Subcutaneous adipose tissue (tissue), 4 donors: ENCODE results near the gene NKD2. TPM values are rescaled to one million over a fixed set of nuclear protein-coding genes. Genes with fewer than 3 reads are reported as not detected.

Experiments used
- CTCF ChIP-seq: fragments of 450-650 bp; IDR thresholded peaks from one replicate; pipeline ENCODE4 v1.5.1; 2016; ENCODE audit warnings: low read depth, mild to moderate bottlenecking, control low read depth, antibody characterized with exemption, moderate library complexity
- total RNA-seq, 4 donors: library from RNA; depleted of rRNA; stranded (reverse); fragments of >200 nt; gene quantifications; one replicate each; pipeline ENCODE4 v1.1.0, GENCODE V29; 2016

Gene NKD2
- total RNA-seq, 4 donors from 2014 or later = 1.1 TPM; not detected in 3

DNA sequence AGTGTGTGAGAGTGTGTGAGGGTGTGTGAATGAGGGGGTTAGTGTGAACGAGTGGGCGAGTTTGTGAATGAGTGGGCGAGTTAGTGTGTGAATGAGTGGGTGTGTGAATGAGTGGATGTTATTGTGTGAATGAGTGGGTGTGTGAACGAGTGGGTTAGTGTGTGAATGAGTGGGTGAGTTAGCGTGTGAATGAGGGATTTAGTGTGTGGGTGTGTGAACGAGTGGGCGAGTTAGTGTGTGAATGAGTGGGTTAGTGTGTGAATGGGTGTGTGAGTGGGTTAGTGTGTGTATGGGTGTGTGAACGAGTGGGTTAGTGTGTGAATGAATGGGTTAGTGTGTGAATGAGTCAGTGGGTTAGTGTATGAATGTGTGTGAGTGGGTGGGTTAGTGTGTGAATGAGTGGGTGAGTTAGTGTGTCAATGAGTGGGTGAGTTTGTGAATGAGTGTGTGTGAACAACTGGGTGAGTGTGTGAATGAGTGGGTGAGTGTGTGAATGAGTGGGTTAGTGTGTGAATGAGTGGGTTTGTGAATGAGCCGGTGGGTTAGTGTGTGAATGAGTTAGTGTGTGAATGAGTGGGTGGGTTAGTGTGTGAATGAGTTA lies 37.5 kb downstream of the NKD2 start:
- TF ChIP-seq CTCF = no peak

GRCh38 chr5:1047332-1047965 lies 38.8 kb downstream of the NKD2 start:
- TF ChIP-seq CTCF = no peak

DNA sequence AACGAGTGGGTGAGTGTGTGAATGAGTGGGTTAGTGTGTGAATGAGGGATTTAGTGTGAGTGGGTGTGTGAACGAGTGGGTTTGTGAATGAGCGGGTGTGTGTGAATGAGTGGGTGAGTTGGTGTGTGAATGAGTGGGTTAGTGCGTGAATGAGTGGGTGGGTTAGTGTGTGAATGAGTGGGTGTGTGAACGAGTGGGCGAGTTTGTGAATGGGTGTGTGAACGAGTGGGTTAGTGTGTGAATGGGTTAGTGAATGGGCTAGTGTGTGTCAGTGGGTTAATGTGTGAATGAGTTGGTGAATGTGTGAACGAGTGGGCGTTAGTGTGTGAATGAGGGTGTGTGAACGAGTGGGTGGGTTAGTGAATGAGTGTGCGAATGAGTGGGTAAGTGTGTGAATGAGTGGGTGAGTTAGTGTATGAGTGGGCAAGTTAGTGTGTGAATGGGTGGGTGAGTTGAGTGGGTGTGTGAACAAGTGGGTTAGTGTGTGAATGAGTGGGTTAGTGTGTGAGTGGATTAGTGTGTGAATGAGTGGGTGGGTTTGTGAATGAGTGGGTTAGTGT lies 39.6 kb downstream of the NKD2 start:
- TF ChIP-seq CTCF = no peak

- no peak for TF ChIP-seq CTCF
Observed at GRCh38 chr5:1048861-1049838, 40.5 kb downstream of the NKD2 start.

DNA sequence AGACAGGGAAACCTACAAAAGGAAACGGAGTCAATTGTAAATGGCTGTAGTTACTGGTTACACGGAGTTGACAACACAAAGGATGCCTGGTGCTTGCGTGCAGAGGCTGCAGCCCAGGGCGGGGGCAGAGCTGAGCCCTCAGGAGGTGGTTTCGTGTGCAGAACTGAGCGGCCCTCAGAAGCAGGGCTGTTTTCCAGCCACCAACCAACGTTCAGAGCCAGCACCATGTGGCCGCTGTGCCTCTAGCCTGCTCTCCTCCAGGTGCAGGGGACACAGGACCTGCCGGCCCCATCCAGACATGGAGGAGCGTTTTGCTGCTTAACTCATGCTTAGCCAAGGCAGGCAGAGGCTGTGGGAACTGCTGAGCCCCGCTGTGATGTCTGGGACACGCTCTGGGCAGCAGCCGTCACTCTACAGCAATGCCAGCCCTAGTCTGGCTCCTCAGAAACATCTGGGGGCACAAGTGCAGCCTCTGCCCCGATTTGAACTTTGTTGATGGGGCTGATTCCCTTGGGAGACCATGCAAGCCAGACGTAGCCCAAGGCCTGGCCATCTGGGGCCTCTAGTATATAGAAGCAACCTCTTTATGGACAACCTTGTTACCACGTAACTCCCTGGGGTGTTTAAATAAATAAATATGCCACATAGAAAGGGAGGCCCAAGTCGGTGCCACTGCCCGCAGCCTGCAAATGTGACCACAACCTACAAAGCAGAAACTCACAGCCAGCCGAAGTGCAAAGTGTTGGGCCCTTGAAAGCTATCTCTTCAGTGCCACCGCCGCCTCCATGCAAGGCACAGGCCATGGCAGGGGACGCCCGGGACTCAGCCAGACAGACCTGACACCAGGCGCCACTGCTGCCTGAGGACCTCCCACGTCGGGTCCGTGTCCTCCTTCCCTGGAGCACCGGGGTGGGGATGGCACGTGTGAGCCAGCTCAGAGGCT lies 42.1 kb downstream of the NKD2 start:
- no peak for TF ChIP-seq CTCF

- no peak for TF ChIP-seq CTCF
Observed at GRCh38 chr5:1051366-1051720, 42.7 kb downstream of the NKD2 start.
